Vagina (tissue), 2 donors: Measurements from ENCODE around the gene CPAMD8.

ENCODE experiments used
- POLR2A ChIP-seq, 2 donors: fragments of 450-650 bp; IDR thresholded peaks; one replicate each; pipeline ENCODE4 v1.6.1; 2017; ENCODE audit warnings: antibody characterized with exemption in 2 of 2, mild to moderate bottlenecking in 2 of 2, moderate library complexity in 2 of 2
- TF ChIP-seq, protein P1 (sequence below), 3 experiments: fragments of 450-650 bp in 2 of 3; fragments of 200-600 bp in 1 of 3; sonication (generic) in 1 of 3; IDR thresholded peaks; one replicate each; pipeline ENCODE4 v1.5.1; 2017 to 2019; ENCODE audit warnings: antibody characterized with exemption in 3 of 3, mild to moderate bottlenecking in 2 of 3, moderate library complexity in 2 of 3

- TF ChIP-seq, protein P1, sequence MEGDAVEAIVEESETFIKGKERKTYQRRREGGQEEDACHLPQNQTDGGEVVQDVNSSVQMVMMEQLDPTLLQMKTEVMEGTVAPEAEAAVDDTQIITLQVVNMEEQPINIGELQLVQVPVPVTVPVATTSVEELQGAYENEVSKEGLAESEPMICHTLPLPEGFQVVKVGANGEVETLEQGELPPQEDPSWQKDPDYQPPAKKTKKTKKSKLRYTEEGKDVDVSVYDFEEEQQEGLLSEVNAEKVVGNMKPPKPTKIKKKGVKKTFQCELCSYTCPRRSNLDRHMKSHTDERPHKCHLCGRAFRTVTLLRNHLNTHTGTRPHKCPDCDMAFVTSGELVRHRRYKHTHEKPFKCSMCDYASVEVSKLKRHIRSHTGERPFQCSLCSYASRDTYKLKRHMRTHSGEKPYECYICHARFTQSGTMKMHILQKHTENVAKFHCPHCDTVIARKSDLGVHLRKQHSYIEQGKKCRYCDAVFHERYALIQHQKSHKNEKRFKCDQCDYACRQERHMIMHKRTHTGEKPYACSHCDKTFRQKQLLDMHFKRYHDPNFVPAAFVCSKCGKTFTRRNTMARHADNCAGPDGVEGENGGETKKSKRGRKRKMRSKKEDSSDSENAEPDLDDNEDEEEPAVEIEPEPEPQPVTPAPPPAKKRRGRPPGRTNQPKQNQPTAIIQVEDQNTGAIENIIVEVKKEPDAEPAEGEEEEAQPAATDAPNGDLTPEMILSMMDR (IDR thresholded peaks at IDR 0.05) = no peak
- TF ChIP-seq POLR2A (IDR thresholded peaks at IDR 0.05) = no peak
Observed at GRCh38 chr19:16917401-16917800, 109.2 kb downstream of the CPAMD8 start.
